ENCODE measurements around the gene ERCC8. TPM values are rescaled to one million over a fixed set of nuclear protein-coding genes. Genes with fewer than 3 reads are reported as not detected.
A peak's percentile ranks its signal among the peaks of the same experiment; 100 is the strongest.

Gene ERCC8
- total RNA-seq, 1 donor from 2014 or later, result 10.3 TPM

GRCh38 chr5:60843386-60843935, 101.4 kb downstream of the ERCC8 start:
- peak overlapping the region; percentile 90 for H3K4me3 ChIP-seq (ENCODE audit: low read depth, low read length)
- TF ChIP-seq CTCF (conservative IDR thresholded peaks at IDR 0.05; ENCODE audit: low read depth, low read length), result no peak
- no peak for DNase-seq (ENCODE audit: low read depth)

- no peak for DNase-seq (ENCODE audit: low read depth)
- TF ChIP-seq CTCF (conservative IDR thresholded peaks at IDR 0.05; ENCODE audit: low read depth, low read length), result no peak
- H3K4me3 ChIP-seq (ENCODE audit: low read depth, low read length), result peak overlapping the region; percentile 90
Observed at GRCh38 chr5:60842871-60843385, 101.9 kb downstream of the ERCC8 start.

- no peak for TF ChIP-seq CTCF (conservative IDR thresholded peaks at IDR 0.05; ENCODE audit: low read depth, low read length)
- H3K4me3 ChIP-seq (ENCODE audit: low read depth, low read length), result no peak overlapping the region
- no peak for DNase-seq (ENCODE audit: low read depth)
Observed at GRCh38 chr5:60841361-60841760, 103.5 kb downstream of the ERCC8 start.

- H3K4me3 ChIP-seq (ENCODE audit: low read depth, low read length), result no peak overlapping the region
- no peak for DNase-seq (ENCODE audit: low read depth)
- TF ChIP-seq CTCF (conservative IDR thresholded peaks at IDR 0.05; ENCODE audit: low read depth, low read length), result no peak
Observed at GRCh38 chr5:60836131-60836530, 108.7 kb downstream of the ERCC8 start.

- no peak overlapping the region for H3K4me3 ChIP-seq (ENCODE audit: low read depth, low read length)
- TF ChIP-seq CTCF (conservative IDR thresholded peaks at IDR 0.05; ENCODE audit: low read depth, low read length), result no peak
- DNase-seq (ENCODE audit: low read depth), result no peak
Observed at GRCh38 chr5:60835554-60835953, 109.3 kb downstream of the ERCC8 start.

GRCh38 chr5:60833520-60833919, 111.3 kb downstream of the ERCC8 start:
- H3K4me3 ChIP-seq (ENCODE audit: low read depth, low read length), result no peak overlapping the region
- no peak for TF ChIP-seq CTCF (conservative IDR thresholded peaks at IDR 0.05; ENCODE audit: low read depth, low read length)
- DNase-seq (ENCODE audit: low read depth), result no peak

GRCh38 chr5:60830581-60831127, 114.2 kb downstream of the ERCC8 start:
- TF ChIP-seq CTCF (conservative IDR thresholded peaks at IDR 0.05; ENCODE audit: low read depth, low read length), result no peak
- no peak for DNase-seq (ENCODE audit: low read depth)

More at GRCh38 chr5:60830581-60831127, 114.2 kb downstream of the ERCC8 start:
- H3K4me3 ChIP-seq (ENCODE audit: low read depth, low read length), result no peak overlapping the region
